K562 (cell line): Measurements from ENCODE around the gene ZMAT2.

ENCODE experiments used
- CC2D1A ChIP-seq: fragments of 450-650 bp; IDR thresholded peaks from 2 replicates; pipeline ENCODE4 v1.6.1; 2017; ENCODE audit warnings: mild to moderate bottlenecking
- ELF4 ChIP-seq: fragments of 450-650 bp; formaldehyde crosslinking; IDR thresholded peaks from 2 replicates; pipeline ENCODE4 v1.4.0; 2022; ENCODE audit warnings: missing genetic modification characterization
- HNRNPL ChIP-seq: fragments of 200-400 bp; formaldehyde crosslinking; IDR thresholded peaks from 2 replicates; pipeline ENCODE4 v1.6.1; 2017; ENCODE audit warnings: low read depth, mild to moderate bottlenecking, low read length
- NKRF ChIP-seq: fragments of 450-650 bp; IDR thresholded peaks from 2 replicates; pipeline ENCODE4 v1.6.1; 2016; ENCODE audit warnings: borderline replicate concordance
- ZBTB2 ChIP-seq: fragments of 450-650 bp; IDR thresholded peaks from 2 replicates; pipeline ENCODE4 v1.6.1; 2016; ENCODE audit warnings: antibody characterized with exemption

GRCh38 chr5:140696891-140697492 lies 3.3 kb upstream of the ZMAT2 start:
- TF ChIP-seq ELF4 (no peak), ZBTB2 (no peak), NKRF (no peak), HNRNPL (no peak), CC2D1A (no peak)
